K562 (cell line): Measurements from ENCODE around the gene PLEKHO2. TPM values are rescaled to one million over a fixed set of nuclear protein-coding genes. Genes with fewer than 3 reads are reported as not detected.

ENCODE experiments used
- ATAC-seq: fragments of 200-7000 bp; cut with Tn5 transposase; 3 replicates; pipeline ENCODE4 v1.9.1; 2020; ENCODE audit warnings: moderate library complexity
- BruUV-seq: library from RNA; stranded (reverse); fragments of 400-500 nt; replicated peaks from 2 replicates; lab custom pipeline; 2021; lab: Mats Ljungman, UMichigan
- CTCF ChIA-PET: fragments of 300-600 bp; formaldehyde crosslinking; extraction: SDS; loops from one replicate; lab custom pipeline; 2021; ENCODE audit warnings: low intra/inter-chr PET ratio; lab: Yijun Ruan, JAX
- POLR2A ChIA-PET: fragments of 300-600, 350-650 bp; sonication (Branson Sonifier 250); formaldehyde crosslinking; extraction: SDS; loops from one replicate; lab custom pipeline; 2021; ENCODE audit warnings: antibody characterized with exemption, inconsistent platforms; lab: Yijun Ruan, JAX
- DNase-seq, 4 experiments: peaks; one replicate each; pipeline versions ENCODE4 v3.0.0 to v3.0.0-alpha.2; 2011 to 2018; ENCODE audit warnings: low spot score in 3 of 4, mixed read lengths in 3 of 4; ENCODE audit errors: extremely low read depth in 1 of 4
- FAIRE-seq: peaks from 2 replicates; lab custom pipeline; 2011; peaks lifted over from hg19 to GRCh38; lab: Jason Lieb, UNC
- H2AFZ ChIP-seq: 2 replicates; pipeline ENCODE4 v1.6.0; 2011; ENCODE audit warnings: low read depth, low read length, control low read depth, inconsistent platforms
- H3K27ac ChIP-seq: fragments of 200-600 bp; 3 replicates; pipeline ENCODE4 v1.8.0; 2011; ENCODE audit warnings: low read depth, mild to moderate bottlenecking, control low read depth, inconsistent platforms, low read length, moderate library complexity, mixed read lengths; ENCODE audit errors: extremely low read depth
- H3K27me3 ChIP-seq, 2 experiments: fragments of 300-600 bp in 1 of 2; 2 replicates in 1 of 2; 3 replicates in 1 of 2; pipeline versions ENCODE4 v1.6.0 to v1.8.0; 2011; ENCODE audit warnings: inconsistent platforms in 2 of 2, low read length in 2 of 2, mild to moderate bottlenecking in 1 of 2, mixed read lengths in 1 of 2, moderate library complexity in 1 of 2; ENCODE audit not compliant: control insufficient read depth in 2 of 2, insufficient read depth in 2 of 2
- H3K36me3 ChIP-seq: fragments of 300-600 bp; 3 replicates; pipeline ENCODE4 v1.8.0; 2011; ENCODE audit warnings: mild to moderate bottlenecking, low read length, inconsistent platforms; ENCODE audit not compliant: control insufficient read depth, insufficient read depth
- H3K4me1 ChIP-seq, 2 experiments: fragments of 200-600 bp in 1 of 2; replicated peaks in 1 of 2; 2 replicates in 1 of 2; 3 replicates in 1 of 2; pipeline versions ENCODE4 v1.5.1 to v1.8.0; 2011; ENCODE audit warnings: inconsistent platforms in 2 of 2, low read length in 2 of 2, mild to moderate bottlenecking in 1 of 2, mixed read lengths in 1 of 2, moderate library complexity in 1 of 2; ENCODE audit not compliant: control insufficient read depth in 2 of 2, insufficient read depth in 2 of 2
- H3K4me2 ChIP-seq: 2 replicates; pipeline ENCODE4 v1.6.1; 2011; ENCODE audit warnings: low read length, control low read depth, inconsistent platforms, mixed read lengths; ENCODE audit not compliant: insufficient read depth
- H3K4me3 ChIP-seq: fragments of 200-600 bp; sonication (generic), shearing (Covaris generic); 2 replicates; pipeline ENCODE4 v1.5.1; 2016; ENCODE audit warnings: control low read depth, inconsistent platforms
- H3K79me2 ChIP-seq: fragments of 200-600 bp; 3 replicates; pipeline ENCODE4 v1.8.0; 2011; ENCODE audit warnings: low read length, inconsistent platforms; ENCODE audit not compliant: control insufficient read depth, insufficient read depth
- H3K9ac ChIP-seq, 2 experiments: 2 replicates each; pipeline versions ENCODE4 v1.6.0 to v1.6.1; 2011; ENCODE audit warnings: low read depth in 2 of 2, low read length in 2 of 2, control low read depth in 1 of 2, inconsistent platforms in 1 of 2, mild to moderate bottlenecking in 1 of 2, mixed read lengths in 1 of 2; ENCODE audit not compliant: insufficient read depth in 1 of 2
- H3K9me1 ChIP-seq: one replicate; pipeline ENCODE4 v1.6.0; 2011; ENCODE audit warnings: inconsistent platforms, mild to moderate bottlenecking, low read length, moderate library complexity; ENCODE audit not compliant: control insufficient read depth, insufficient read depth
- H3K9me3 ChIP-seq: replicated peaks from 2 replicates; pipeline ENCODE4 v1.5.1; 2011; ENCODE audit warnings: low read depth, low read length, inconsistent platforms; ENCODE audit not compliant: control insufficient read depth, insufficient read depth
- H4K20me1 ChIP-seq: replicated peaks from 2 replicates; pipeline ENCODE4 v1.6.1; 2011; ENCODE audit warnings: low read length, inconsistent platforms, mixed read lengths; ENCODE audit not compliant: control insufficient read depth, insufficient read depth
- AFF4 ChIP-seq: sonication (generic); formaldehyde crosslinking; IDR thresholded peaks from 2 replicates; pipeline ENCODE4 v1.8.0; 2023; ENCODE audit warnings: mild to moderate bottlenecking, missing genetic modification reagents
- DNMT1 ChIP-seq: fragments of 450-650 bp; IDR thresholded peaks from 2 replicates; pipeline ENCODE4 v1.6.1; 2016; ENCODE audit warnings: antibody characterized with exemption, mild to moderate bottlenecking
- E2F6 ChIP-seq, 2 experiments: IDR thresholded peaks; 2 replicates each; pipeline ENCODE4 v1.6.1; 2011; ENCODE audit warnings: borderline replicate concordance in 1 of 2, control low read depth in 1 of 2, low read depth in 1 of 2, low read length in 1 of 2, mild to moderate bottlenecking in 1 of 2, mixed read lengths in 1 of 2, moderate library complexity in 1 of 2; ENCODE audit not compliant: insufficient read depth in 1 of 2, insufficient read length in 1 of 2, poor library complexity in 1 of 2, severe bottlenecking in 1 of 2; ENCODE audit errors: extremely low read depth in 1 of 2
- ESRRA ChIP-seq: fragments of 450-650 bp; IDR thresholded peaks from 2 replicates; pipeline ENCODE4 v1.6.1; 2014; ENCODE audit warnings: low read depth, mild to moderate bottlenecking, moderate library complexity, borderline replicate concordance
- GATAD2A ChIP-seq: fragments of 450-650 bp; IDR thresholded peaks from 2 replicates; pipeline ENCODE4 v1.6.1; 2017
- KDM1A ChIP-seq, 2 experiments: fragments of 450-650 bp; IDR thresholded peaks; 2 replicates each; pipeline ENCODE4 v1.6.1; 2016; ENCODE audit warnings: mild to moderate bottlenecking in 2 of 2
- KLF16 ChIP-seq: IDR thresholded peaks from 2 replicates; pipeline ENCODE4 v1.6.1; 2016; ENCODE audit warnings: antibody characterized with exemption
- MTF1 ChIP-seq: fragments of 250-450 bp; sonication (Bioruptor Pico); IDR thresholded peaks from 2 replicates; pipeline ENCODE4 v1.9.0; 2021; ENCODE audit warnings: moderate library complexity, mild to moderate bottlenecking, inconsistent platforms, borderline replicate concordance
- NCOA2 ChIP-seq, 2 experiments: fragments of 450-650 bp; IDR thresholded peaks; 2 replicates each; pipeline ENCODE4 v1.6.1; 2018; ENCODE audit warnings: mild to moderate bottlenecking in 2 of 2, moderate library complexity in 1 of 2; ENCODE audit not compliant: partially characterized antibody in 2 of 2
- PRPF4 ChIP-seq: fragments of 200-400 bp; formaldehyde crosslinking; IDR thresholded peaks from one replicate; pipeline ENCODE4 v1.6.1; 2017; ENCODE audit warnings: low read length, low read depth, mild to moderate bottlenecking; ENCODE audit not compliant: insufficient read depth, poor library complexity, severe bottlenecking
- PURB ChIP-seq: sonication (generic); formaldehyde crosslinking; IDR thresholded peaks from 2 replicates; pipeline ENCODE4 v1.9.0; 2021; ENCODE audit warnings: low read depth, mild to moderate bottlenecking, missing genetic modification reagents
- TAF9B ChIP-seq: fragments of 450-650 bp; IDR thresholded peaks from 2 replicates; pipeline ENCODE4 v1.6.1; 2018; ENCODE audit warnings: mild to moderate bottlenecking; ENCODE audit not compliant: partially characterized antibody
- ZFP1 ChIP-seq: fragments of 450-650 bp; formaldehyde crosslinking; IDR thresholded peaks from 2 replicates; pipeline ENCODE4 v1.4.0; 2020; ENCODE audit warnings: mild to moderate bottlenecking, mixed read lengths
- ZNF3 ChIP-seq: fragments of 250-450 bp; sonication (Bioruptor Pico); IDR thresholded peaks from 2 replicates; pipeline ENCODE4 v1.5.0; 2021; ENCODE audit warnings: mild to moderate bottlenecking, moderate library complexity
- ZNF445 ChIP-seq: fragments of 250-450 bp; sonication (Bioruptor Pico); IDR thresholded peaks from 2 replicates; pipeline ENCODE4 v1.4.0; 2020; ENCODE audit warnings: low read depth, mild to moderate bottlenecking, moderate library complexity
- ZNF583 ChIP-seq: fragments of 250-450 bp; sonication (Bioruptor Pico); IDR thresholded peaks from 2 replicates; pipeline ENCODE4 v1.4.0; 2020
- ZNF584 ChIP-seq: fragments of 200-800 bp; sonication (Bioruptor generic); IDR thresholded peaks from 2 replicates; pipeline ENCODE4 v1.6.1; 2016; ENCODE audit warnings: low read depth, mild to moderate bottlenecking, missing genetic modification characterization, missing compliant biosample characterization
- WGBS: fragments of 100-300 bp; shearing (Covaris generic); methylation state at CpG from one replicate; pipeline ENCODE4 v1.1.6; 2016; ENCODE audit warnings: low coverage, mixed read lengths; ENCODE audit not compliant: insufficient coverage; ENCODE audit errors: missing lambda C conversion rate; 5-methylcytosine and 5-hydroxymethylcytosine counted together
- in situ Hi-C: fragments of 300-500 bp; cut with MboI; formaldehyde crosslinking; loops from 4 replicates; pipeline ENCODE4 v1.15.0; 2018; ENCODE audit warnings: inconsistent platforms, mixed read lengths
- intact Hi-C: fragments of 100-400 bp; cut with micrococcal nuclease; formaldehyde crosslinking; loops from 2 replicates; pipeline ENCODE4 v1.14.2; 2022
- polyA plus RNA-seq, 8 experiments: library from polyadenylated mRNA; depleted of rRNA in 4 of 8; stranded (reverse) in 5 of 8; unstranded in 3 of 8; fragments of >200 nt; fragmentation: Nextera tagmentation in 2 of 8; fragmentation: Illumina TruSeq in 1 of 8; extraction: Ambion mirVana in 2 of 8; extraction: Trizol in 1 of 8; gene quantifications; 2 replicates each; pipeline versions ENCODE4 v1.2.1 to v1.2.3, GENCODE V29; 2011 to 2014; ENCODE audit warnings: inconsistent platforms in 1 of 8, missing spikeins in 1 of 8
- total RNA-seq, 7 experiments: library from RNA; depleted of rRNA in 6 of 7; stranded (reverse); fragments of >200 nt in 6 of 7; fragmentation: Illumina TruSeq in 2 of 7; extraction: Trizol in 2 of 7; gene quantifications; 2 replicates each; pipeline versions ENCODE4 v1.2.1 to v1.2.3, GENCODE V29; 2011 to 2021; ENCODE audit warnings: low replicate concordance in 1 of 7

The PLEKHO2 gene
- total and polyA plus RNA-seq, 9 of the 15 experiments (the other 6 are each of a cell fraction or from before 2014, with no cell fraction given), result 0.24 to 8.8 (median 5.5) TPM

GRCh38 chr15:64858021-64858575 is 16.4 kb downstream of the PLEKHO2 start (continued):
- no peak for TF ChIP-seq ZFP1 (CRISPR knock-in tag)

DNA sequence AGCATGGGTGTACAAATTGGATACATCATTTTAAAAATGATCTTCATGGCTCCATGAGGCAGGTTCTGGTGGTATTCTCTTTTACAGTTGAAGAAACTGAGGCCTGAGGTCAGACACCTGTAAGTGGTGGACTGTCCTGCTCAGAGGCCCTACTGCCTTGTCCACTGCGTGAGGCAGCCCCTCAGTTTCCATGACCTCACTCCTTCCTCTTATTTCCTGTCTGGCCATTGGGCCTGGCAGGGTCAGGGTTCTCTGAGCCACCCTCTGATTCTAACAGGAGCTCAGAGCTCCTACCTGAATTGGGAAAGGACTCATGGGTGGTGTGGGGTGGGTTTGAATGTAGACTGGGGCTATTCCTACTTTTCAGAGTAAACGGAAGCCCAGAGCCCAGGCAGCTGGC is 17.5 kb downstream of the PLEKHO2 start:
- no TSS peak for BruUV-seq
- POLR2A ChIA-PET, result interaction anchor here (0.6 to 1.1 kb wide), 3 partner anchors 15 to 62 kb away, joined by 3 to 6 read pairs (median 3); no protein-coding TSS in a partner anchor
- TF ChIP-seq PRPF4 (no peak), DNMT1 (no peak), E2F6 (IDR thresholded peaks at IDR 0.05; ENCODE audit: borderline replicate concordance in 1 of 2, extremely low read depth in 1 of 2, insufficient read depth in 1 of 2, insufficient read length in 1 of 2, low read depth in 1 of 2, low read length in 1 of 2, poor library complexity in 1 of 2, severe bottlenecking in 1 of 2) (no peak), ZNF3 (CRISPR knock-in tag) (no peak), NCOA2 (IDR thresholded peaks at IDR 0.05; ENCODE audit: partially characterized antibody in 2 of 2) (no peak), ZNF445 (CRISPR knock-in tag) (no peak), ZNF584 (no peak), GATAD2A (no peak), ESRRA (no peak), TAF9B (no peak), PURB (CRISPR knock-in tag) (no peak), KLF16 (no peak), ZNF583 (no peak), KDM1A (IDR thresholded peaks at IDR 0.05) (no peak), AFF4 (CRISPR knock-in tag) (no peak), MTF1 (CRISPR knock-in tag) (no peak)

More for the DNA sequence above, 17.5 kb downstream of the PLEKHO2 start:
- Histone ChIP-seq H4K20me1 (peaks cover 4% of the 10 kb centered on the region; the same call in 1 of the 2 replicates), H3K4me3 (no peak overlapping the region), H3K27me3 (no peaks in the 10 kb centered on the region), H3K9ac (no peak overlapping the region), H3K4me1 (peaks cover 0 to 9% of the 10 kb centered on the region in 2 experiments; a peak in 2 of 5 replicates), H3K79me2 (no peaks in the 10 kb centered on the region), H3K36me3 (peaks cover 49% of the 10 kb centered on the region; the same call in 2 of the 3 replicates), H2AFZ (no peak overlapping the region), H3K9me1 (no peaks in the 10 kb centered on the region), H3K4me2 (no peak overlapping the region), H3K27ac (no peak overlapping the region), H3K9me3 (no peaks in the 10 kb centered on the region)
- FAIRE-seq, result no peak
- WGBS, result 83% methylated on average over 2 of the region's 2 CpGs
- no peak for ATAC-seq
- DNase-seq, result no peak
- intact Hi-C loops, result no loop called here
- CTCF ChIA-PET, result no interaction called here
- in situ Hi-C loops, result no loop called here
